Tibial artery (tissue), 4 donors: ENCODE data around the gene LDLRAD3.
"Not testable (repeated sequence)": the region's sequence is repeated elsewhere in the genome, so short reads cannot be mapped to it uniquely, and the experiment has no call there.

Experiments
- DNase-seq, 2 donors: peaks; one replicate each; pipeline ENCODE4 v3.0.0-alpha.2; 2019
- H3K27ac ChIP-seq, 2 donors: fragments of 200-600 bp; sonication (generic) in 1 of 2; 1 replicate in 1 of 2; 2 replicates in 1 of 2; pipeline ENCODE4 v1.5.1; 2018 to 2019; ENCODE audit warnings: mild to moderate bottlenecking in 1 of 2
- H3K27me3 ChIP-seq, 2 donors: fragments of 200-600 bp; sonication (generic) in 1 of 2; one replicate each; pipeline versions ENCODE4 v1.5.1 to v1.6.0; 2016 to 2019
- H3K36me3 ChIP-seq, 3 donors: fragments of 200-600 bp; sonication (generic) in 2 of 3; one replicate each; pipeline ENCODE4 v1.5.1; 2016 to 2019; ENCODE audit warnings: mild to moderate bottlenecking in 2 of 3
- H3K4me1 ChIP-seq, 4 donors: fragments of 200-600 bp; sonication (generic) in 2 of 4; 1 replicate in 3 of 4; 2 replicates in 1 of 4; pipeline ENCODE4 v1.5.1; 2016 to 2019
- H3K4me3 ChIP-seq, 2 donors: fragments of 200-600 bp; sonication (generic) in 1 of 2; 1 replicate in 1 of 2; 2 replicates in 1 of 2; pipeline ENCODE4 v1.5.1; 2018 to 2019; ENCODE audit warnings: mild to moderate bottlenecking in 2 of 2
- H3K9me3 ChIP-seq, 3 donors: fragments of 200-600 bp; sonication (generic) in 1 of 3; one replicate each; pipeline ENCODE4 v1.5.1; 2016 to 2019
- intact Hi-C: fragments of 100-400 bp; cut with DNase I; formaldehyde crosslinking; loops from one replicate; pipeline ENCODE4 v1.15.0; 2023; ENCODE audit warnings: low total_unique reads
- TF ChIP-seq, protein P1 (sequence below), 2 experiments: fragments of 200-600 bp in 1 of 2; fragments of 450-650 bp in 1 of 2; IDR thresholded peaks; one replicate each; pipeline ENCODE4 v1.5.1; 2017 to 2019; ENCODE audit warnings: antibody characterized with exemption in 2 of 2, mild to moderate bottlenecking in 1 of 2, moderate library complexity in 1 of 2

The LDLRAD3 gene

DNA sequence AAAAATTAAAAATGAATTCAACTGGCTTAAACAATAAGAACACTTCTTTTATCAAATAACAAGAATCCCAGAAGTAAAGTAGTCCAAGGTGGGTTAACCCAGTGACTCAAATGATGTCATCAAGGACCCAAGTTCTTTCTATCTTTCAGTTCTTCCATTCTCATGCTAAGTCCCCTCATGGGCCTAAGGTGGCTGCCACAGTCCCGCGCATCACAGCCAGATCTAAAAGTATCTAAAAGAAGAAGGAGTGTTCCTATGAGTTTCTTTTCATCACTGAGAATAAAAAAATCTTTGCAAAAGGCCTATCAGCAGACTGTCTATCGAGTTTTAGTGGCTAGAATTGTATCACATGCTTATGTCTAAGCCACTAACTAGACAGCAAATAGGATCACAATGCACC, 37.2 kb upstream of the LDLRAD3 start:
- no peaks in the 10 kb centered on the region for H3K4me1 ChIP-seq
- H3K9me3 ChIP-seq = peaks cover 0 to 20% (median 0%) of the 10 kb centered on the region in 3 donors
- H3K27ac ChIP-seq = no peak overlapping the region
- TF ChIP-seq, protein P1, sequence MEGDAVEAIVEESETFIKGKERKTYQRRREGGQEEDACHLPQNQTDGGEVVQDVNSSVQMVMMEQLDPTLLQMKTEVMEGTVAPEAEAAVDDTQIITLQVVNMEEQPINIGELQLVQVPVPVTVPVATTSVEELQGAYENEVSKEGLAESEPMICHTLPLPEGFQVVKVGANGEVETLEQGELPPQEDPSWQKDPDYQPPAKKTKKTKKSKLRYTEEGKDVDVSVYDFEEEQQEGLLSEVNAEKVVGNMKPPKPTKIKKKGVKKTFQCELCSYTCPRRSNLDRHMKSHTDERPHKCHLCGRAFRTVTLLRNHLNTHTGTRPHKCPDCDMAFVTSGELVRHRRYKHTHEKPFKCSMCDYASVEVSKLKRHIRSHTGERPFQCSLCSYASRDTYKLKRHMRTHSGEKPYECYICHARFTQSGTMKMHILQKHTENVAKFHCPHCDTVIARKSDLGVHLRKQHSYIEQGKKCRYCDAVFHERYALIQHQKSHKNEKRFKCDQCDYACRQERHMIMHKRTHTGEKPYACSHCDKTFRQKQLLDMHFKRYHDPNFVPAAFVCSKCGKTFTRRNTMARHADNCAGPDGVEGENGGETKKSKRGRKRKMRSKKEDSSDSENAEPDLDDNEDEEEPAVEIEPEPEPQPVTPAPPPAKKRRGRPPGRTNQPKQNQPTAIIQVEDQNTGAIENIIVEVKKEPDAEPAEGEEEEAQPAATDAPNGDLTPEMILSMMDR (IDR thresholded peaks at IDR 0.05) = no peak
- intact Hi-C loops = no loop called here
- no peak for DNase-seq
- H3K4me3 ChIP-seq = no peak overlapping the region
- no peaks in the 10 kb centered on the region for H3K36me3 ChIP-seq
- H3K27me3 ChIP-seq = no peaks in the 10 kb centered on the region

DNA sequence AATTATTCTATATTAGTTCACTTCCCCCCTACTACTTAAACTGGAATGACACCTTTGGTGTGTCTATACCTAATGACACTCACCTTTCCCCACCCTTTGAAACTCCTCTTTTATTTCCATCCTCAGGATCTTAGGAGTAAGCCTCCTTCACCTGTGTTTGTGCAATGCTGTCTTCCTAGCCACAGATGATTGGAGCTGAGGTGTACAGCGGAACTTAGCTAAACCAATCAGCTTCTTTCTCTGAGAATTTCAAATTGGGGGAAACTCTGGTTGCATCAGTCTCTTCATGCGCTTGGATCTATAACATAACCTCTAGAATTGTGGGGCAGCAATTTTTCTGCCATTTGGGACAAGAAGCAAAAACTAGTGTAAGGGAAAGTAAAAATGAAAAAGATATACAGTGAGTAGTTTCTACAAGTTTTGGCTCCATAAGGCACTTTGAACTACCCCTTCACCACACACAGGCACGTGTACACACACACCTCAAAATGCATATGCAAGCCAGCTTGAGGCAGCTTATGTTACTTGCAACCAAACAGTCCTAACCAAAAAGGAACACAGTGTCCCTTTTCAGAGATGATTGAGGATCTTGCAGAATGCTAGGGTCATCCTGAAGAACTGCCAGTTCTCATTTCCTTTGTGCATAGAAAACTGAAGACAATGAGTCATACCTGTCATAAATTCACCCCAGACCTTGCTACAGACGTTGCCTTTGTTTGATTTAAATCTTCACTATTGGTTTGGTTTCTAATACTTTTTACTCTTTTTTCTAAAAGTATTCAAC, 36.0 kb upstream of the LDLRAD3 start:
- H3K9me3 ChIP-seq = peaks cover 0 to 8% (median 0%) of the 10 kb centered on the region in 3 donors
- H3K4me1 ChIP-seq = no peaks in the 10 kb centered on the region
- peak in 1 of 2 donors; percentile 50 for DNase-seq
- no peaks in the 10 kb centered on the region for H3K36me3 ChIP-seq
- TF ChIP-seq, protein P1 (IDR thresholded peaks at IDR 0.05) = no peak
- no peak overlapping the region for H3K27ac ChIP-seq
- intact Hi-C loops = no loop called here
- no peak overlapping the region for H3K4me3 ChIP-seq
- H3K27me3 ChIP-seq = no peaks in the 10 kb centered on the region

DNA sequence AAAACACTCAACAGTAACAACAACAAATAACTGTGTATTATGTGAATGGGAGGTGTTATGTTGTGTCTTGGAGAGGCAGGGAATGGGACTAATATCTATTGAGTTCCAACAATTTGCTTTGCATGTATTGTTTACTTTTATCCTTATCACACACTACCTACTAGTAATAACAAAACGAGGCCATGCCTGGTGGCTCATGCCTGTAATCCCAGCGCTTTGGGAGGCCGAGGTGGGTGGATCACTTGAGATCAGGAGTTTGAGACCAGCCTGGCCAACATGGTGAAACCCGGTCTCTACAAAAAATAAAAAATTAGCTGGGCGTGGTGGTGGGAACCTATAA, 35.5 kb upstream of the LDLRAD3 start:
- DNase-seq, H3K36me3 ChIP-seq, H3K4me3 ChIP-seq, intact Hi-C loops, H3K4me1 ChIP-seq, H3K27ac ChIP-seq, H3K27me3 ChIP-seq, H3K9me3 ChIP-seq: not testable (repeated sequence)

DNA sequence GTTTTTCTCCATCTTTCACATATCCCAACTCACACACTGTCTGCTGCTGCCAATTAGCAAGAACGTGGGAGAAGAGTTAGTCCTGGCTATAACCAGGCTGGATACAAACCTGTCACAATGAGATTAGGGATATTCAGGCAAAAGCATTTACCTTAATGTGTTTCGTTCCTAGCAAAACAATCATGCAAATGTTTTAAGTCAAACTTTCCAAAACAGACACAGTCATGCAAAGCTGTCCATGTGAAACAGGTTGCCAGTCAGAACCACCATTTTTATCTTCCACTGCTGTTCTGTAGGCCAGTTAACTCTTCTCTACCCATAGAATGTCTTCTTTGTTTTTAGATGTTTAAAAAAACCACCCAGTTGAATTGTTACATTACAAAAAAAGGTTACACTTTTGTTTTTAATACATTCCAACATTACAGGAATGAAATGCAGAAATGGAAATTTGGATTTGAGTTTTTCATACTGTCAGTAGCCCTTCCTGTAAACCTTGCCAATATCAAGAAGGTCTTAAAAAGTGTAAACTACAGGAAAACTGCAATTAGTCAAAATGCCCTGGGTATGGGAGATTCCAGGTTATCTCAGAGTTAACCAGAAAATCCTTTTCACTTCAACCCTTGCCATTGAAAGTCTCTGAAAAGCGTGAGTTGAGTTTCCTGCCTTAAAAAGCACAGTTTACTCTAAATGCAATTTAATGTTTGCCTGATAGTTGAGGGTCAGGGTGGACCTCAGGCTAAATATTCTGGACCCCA, 34.2 kb upstream of the LDLRAD3 start:
- Histone ChIP-seq H3K27me3 (no peaks in the 10 kb centered on the region), H3K4me3 (no peak overlapping the region), H3K4me1 (no peaks in the 10 kb centered on the region), H3K27ac (no peak overlapping the region), H3K36me3 (no peaks in the 10 kb centered on the region), H3K9me3 (no peaks in the 10 kb centered on the region)
- no peak for DNase-seq
- intact Hi-C loops = no loop called here
- TF ChIP-seq, protein P1 (IDR thresholded peaks at IDR 0.05) = no peak

DNA sequence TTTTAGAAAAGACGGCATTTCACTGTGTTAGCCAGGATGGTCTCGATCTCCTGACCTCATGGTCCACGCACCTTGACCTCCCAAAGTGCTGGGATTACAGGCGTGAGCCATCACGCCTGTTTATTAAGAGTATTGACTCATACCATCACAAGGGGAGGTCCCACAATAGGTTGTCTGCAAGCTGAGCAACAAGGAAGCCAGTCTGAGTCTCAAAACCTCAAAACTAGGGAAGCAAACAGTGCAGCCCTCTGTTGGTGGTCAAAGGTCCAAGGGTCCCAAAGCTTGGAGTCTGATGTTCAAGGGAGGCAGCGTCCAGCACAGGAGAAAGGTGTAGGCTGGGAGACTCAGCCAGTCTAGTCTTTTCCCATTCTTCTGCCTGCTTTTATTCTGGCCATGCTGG, 32.8 kb upstream of the LDLRAD3 start:
- intact Hi-C loops = no loop called here
- Histone ChIP-seq H3K36me3 (no peaks in the 10 kb centered on the region), H3K9me3 (no peaks in the 10 kb centered on the region), H3K4me3 (no peak overlapping the region), H3K27me3 (no peaks in the 10 kb centered on the region), H3K27ac (no peak overlapping the region), H3K4me1 (no peaks in the 10 kb centered on the region)
- no peak for DNase-seq
- TF ChIP-seq, protein P1 (IDR thresholded peaks at IDR 0.05) = no peak

DNA sequence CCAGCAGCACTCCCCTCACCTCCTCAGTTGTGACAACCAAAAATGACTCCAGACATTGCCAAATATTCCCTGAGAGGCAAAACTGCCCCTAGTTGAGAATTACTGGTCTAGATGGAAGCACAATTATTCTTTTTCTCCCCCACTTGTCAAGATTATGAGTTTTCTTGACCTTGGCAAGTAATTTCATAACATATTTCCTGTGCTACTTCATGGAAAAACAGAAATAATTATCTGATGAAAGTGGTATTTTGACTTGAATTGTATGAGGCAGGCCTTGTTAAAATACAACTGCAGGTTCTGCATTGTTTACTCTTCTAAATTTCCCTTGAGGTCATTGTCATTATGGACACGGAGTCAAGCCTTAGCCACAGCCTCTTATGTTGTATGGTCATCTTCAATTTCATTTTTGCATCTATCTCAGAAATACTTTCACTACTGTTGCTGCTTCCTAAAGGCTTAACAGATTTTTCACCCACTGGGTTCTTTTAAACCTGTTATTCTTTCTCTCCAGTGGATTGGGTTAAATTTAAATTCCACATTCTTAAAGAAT, 32.2 kb upstream of the LDLRAD3 start:
- no peaks in the 10 kb centered on the region for H3K36me3 ChIP-seq
- no peaks in the 10 kb centered on the region for H3K27me3 ChIP-seq
- no peak overlapping the region for H3K4me3 ChIP-seq
- no peak for DNase-seq
- intact Hi-C loops = no loop called here
- no peaks in the 10 kb centered on the region for H3K4me1 ChIP-seq
- no peaks in the 10 kb centered on the region for H3K9me3 ChIP-seq
- no peak overlapping the region for H3K27ac ChIP-seq
- TF ChIP-seq, protein P1 (IDR thresholded peaks at IDR 0.05) = no peak

DNA sequence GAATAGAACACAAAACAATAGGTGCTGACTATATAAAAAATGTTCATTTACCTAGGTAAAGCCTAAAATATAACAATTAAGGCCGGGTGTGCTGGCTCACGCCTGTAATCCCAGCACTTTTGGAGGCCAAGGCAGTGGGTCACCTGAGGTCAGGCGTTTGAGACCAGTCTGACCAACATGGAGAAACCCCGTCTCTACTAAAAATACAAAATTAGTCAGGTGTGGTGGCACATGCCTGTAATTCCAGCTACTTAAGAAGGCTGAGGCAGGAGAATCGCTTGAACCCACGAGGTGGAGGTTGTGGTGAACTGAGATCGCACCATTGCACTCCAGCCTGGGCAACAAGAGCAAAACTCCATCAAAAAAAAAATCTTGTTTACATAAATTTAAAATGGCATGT, 31.4 kb upstream of the LDLRAD3 start:
- intact Hi-C loops, H3K27ac ChIP-seq, H3K27me3 ChIP-seq, H3K4me1 ChIP-seq, DNase-seq, H3K36me3 ChIP-seq, H3K9me3 ChIP-seq, H3K4me3 ChIP-seq: not testable (repeated sequence)
